ENCODE data around the gene PTPRK.

Gene PTPRK

GRCh38 chr6:128414943-128415342 is 105.5 kb downstream of the PTPRK start:
- DNase-seq (ENCODE audit: low read depth) = no peak
- no peak overlapping the region for H3K4me3 ChIP-seq (ENCODE audit: low read depth, low read length)
- TF ChIP-seq CTCF (IDR thresholded peaks at IDR 0.05; ENCODE audit: low read depth, low read length, missing control alignments) = no peak

- TF ChIP-seq CTCF (IDR thresholded peaks at IDR 0.05; ENCODE audit: low read depth, low read length, missing control alignments) = no peak
- no peak overlapping the region for H3K4me3 ChIP-seq (ENCODE audit: low read depth, low read length)
- DNase-seq (ENCODE audit: low read depth) = no peak
Measured at GRCh38 chr6:128413291-128413690, 107.1 kb downstream of the PTPRK start.

GRCh38 chr6:128412680-128413079 is 107.7 kb downstream of the PTPRK start:
- TF ChIP-seq CTCF (IDR thresholded peaks at IDR 0.05; ENCODE audit: low read depth, low read length, missing control alignments) = no peak
- DNase-seq (ENCODE audit: low read depth) = no peak
- no peak overlapping the region for H3K4me3 ChIP-seq (ENCODE audit: low read depth, low read length)

- no peak overlapping the region for H3K4me3 ChIP-seq (ENCODE audit: low read depth, low read length)
- TF ChIP-seq CTCF (IDR thresholded peaks at IDR 0.05; ENCODE audit: low read depth, low read length, missing control alignments) = no peak
- DNase-seq (ENCODE audit: low read depth) = no peak
Measured at GRCh38 chr6:128410584-128410983, 109.8 kb downstream of the PTPRK start.

- no peak overlapping the region for H3K4me3 ChIP-seq (ENCODE audit: low read depth, low read length)
- no peak for TF ChIP-seq CTCF (IDR thresholded peaks at IDR 0.05; ENCODE audit: low read depth, low read length, missing control alignments)
- no peak for DNase-seq (ENCODE audit: low read depth)
Measured at GRCh38 chr6:128409003-128409402, 111.4 kb downstream of the PTPRK start.

- DNase-seq (ENCODE audit: low read depth) = no peak
- TF ChIP-seq CTCF (IDR thresholded peaks at IDR 0.05; ENCODE audit: low read depth, low read length, missing control alignments) = no peak
- H3K4me3 ChIP-seq (ENCODE audit: low read depth, low read length) = no peak overlapping the region
Measured at GRCh38 chr6:128406453-128406852, 113.9 kb downstream of the PTPRK start.

- no peak for TF ChIP-seq CTCF (IDR thresholded peaks at IDR 0.05; ENCODE audit: low read depth, low read length, missing control alignments)
- no peak for DNase-seq (ENCODE audit: low read depth)
- H3K4me3 ChIP-seq (ENCODE audit: low read depth, low read length) = no peak overlapping the region
Measured at GRCh38 chr6:128403618-128404444, 116.6 kb downstream of the PTPRK start.
